T-helper 17 cell (primary cell): Measurements from ENCODE around the gene RPL27. TPM values are rescaled to one million over a fixed set of nuclear protein-coding genes. Genes with fewer than 3 reads are reported as not detected.
"Not testable (repeated sequence)": the region's sequence is repeated elsewhere in the genome, so short reads cannot be mapped to it uniquely, and the experiment has no call there.

Experiments
- ATAC-seq: fragments of 150-1000 bp; cut with Tn5 transposase; 2 replicates; pipeline ENCODE4 v1.10.0; 2021; ENCODE audit warnings: mild to moderate bottlenecking, moderate library complexity
- DNase-seq, 3 donors: peaks; one replicate each; pipeline versions ENCODE4 v3.0.0 to v3.0.0-alpha.2; 2020 to 2021
- H3K9me3 ChIP-seq: one replicate; pipeline ENCODE4 v1.7.0; 2013; ENCODE audit warnings: low read length, mild to moderate bottlenecking; ENCODE audit not compliant: control insufficient read depth, poor library complexity, severe bottlenecking
- H3K27ac Mint-ChIP-seq: one replicate; pipeline ENCODE4 v1.8.0; 2022; ENCODE audit warnings: mild to moderate bottlenecking, moderate library complexity, mixed read lengths
- H3K27me3 Mint-ChIP-seq: one replicate; pipeline ENCODE4 v1.8.0; 2022; ENCODE audit warnings: mixed read lengths
- H3K36me3 Mint-ChIP-seq: one replicate; pipeline ENCODE4 v1.8.0; 2022; ENCODE audit warnings: low read depth, mixed read lengths
- H3K4me1 Mint-ChIP-seq: one replicate; pipeline ENCODE4 v1.8.0; 2022; ENCODE audit warnings: mild to moderate bottlenecking, mixed read lengths
- H3K4me3 Mint-ChIP-seq: one replicate; pipeline ENCODE4 v1.8.0; 2022; ENCODE audit warnings: mild to moderate bottlenecking, moderate library complexity, mixed read lengths
- total RNA-seq, 4 donors: library from RNA in 2 of 4; stranded (reverse) in 2 of 4; gene quantifications; one replicate each; pipeline ENCODE4 v1.2.3 and lab custom pipeline; 2022 to 2026

The RPL27 gene
- total RNA-seq, result 1,000 to 10,000 TPM; 1,342 to 1,395 TPM
- total RNA-seq (lab: John Stamatoyannopoulos, UW), result 603 to 840 reads per million in 2 donors

GRCh38 chr17:42997984-42998938 lies at the start of gene RPL27:
Gene RPL27 (plus strand): TSS chr17:42998419. CDS start chr17:42998751, 332 bp downstream.
- H3K9me3 ChIP-seq, result no peaks in the 10 kb centered on the region
- peak; percentile 96 for ATAC-seq
- no peaks in the 10 kb centered on the region for H3K36me3 Mint-ChIP-seq
- peaks cover 19% of the 10 kb centered on the region for H3K4me1 Mint-ChIP-seq
- peak within 1 kb of the TSS; percentile 93 for H3K4me3 Mint-ChIP-seq
- peak within 1 kb of the TSS; percentile 99 for H3K27ac Mint-ChIP-seq
- no peaks in the 10 kb centered on the region for H3K27me3 Mint-ChIP-seq
- DNase-seq, result peak; percentile 84 to 94 (median 94)

GRCh38 chr17:42950044-42950783 lies 48.0 kb upstream of the RPL27 start:
- H3K27ac Mint-ChIP-seq, result peak overlapping the region; percentile 76
- peaks cover 5% of the 10 kb centered on the region for H3K4me1 Mint-ChIP-seq
- DNase-seq, result no peak
- ATAC-seq, result no peak
- H3K27me3 Mint-ChIP-seq, result no peaks in the 10 kb centered on the region
- H3K4me3 Mint-ChIP-seq, result no peak overlapping the region
- H3K36me3 Mint-ChIP-seq, result peaks cover 10% of the 10 kb centered on the region
- no peaks in the 10 kb centered on the region for H3K9me3 ChIP-seq

- Mint-ChIP-seq H3K4me1 (peaks cover 8% of the 10 kb centered on the region), H3K36me3 (peaks cover 15% of the 10 kb centered on the region), H3K27ac (no peak overlapping the region), H3K4me3 (no peak overlapping the region), H3K27me3 (no peaks in the 10 kb centered on the region)
- ATAC-seq (no peak), DNase-seq (no peak)
- H3K9me3 ChIP-seq, result no peaks in the 10 kb centered on the region
Measured at GRCh38 chr17:42953669-42954068, 44.5 kb upstream of the RPL27 start.

- peak within 1 kb of the TSS; percentile 87 for H3K27ac Mint-ChIP-seq
- ATAC-seq (peak; percentile 98), DNase-seq (peak; percentile 75 to 84 (median 82))
- peak within 1 kb of the TSS; percentile 90 for H3K4me3 Mint-ChIP-seq
- H3K27me3 Mint-ChIP-seq, result no peaks in the 10 kb centered on the region
- H3K9me3 ChIP-seq, result no peaks in the 10 kb centered on the region
- peaks cover 4% of the 10 kb centered on the region for H3K36me3 Mint-ChIP-seq
- peaks cover 14% of the 10 kb centered on the region for H3K4me1 Mint-ChIP-seq
Measured at GRCh38 chr17:42964161-42964932, 33.9 kb upstream of the RPL27 start, which contains the start of gene AARSD1. Gene AARSD1 (minus strand): TSS chr17:42964454. CDS start chr17:42964440, 14 bp downstream.

GRCh38 chr17:42967925-42968324 lies 30.3 kb upstream of the RPL27 start:
- no peaks in the 10 kb centered on the region for H3K9me3 ChIP-seq
- ATAC-seq, result no peak
- peaks cover 2% of the 10 kb centered on the region for H3K36me3 Mint-ChIP-seq
- no peak overlapping the region for H3K4me3 Mint-ChIP-seq
- DNase-seq, result no peak
- H3K4me1 Mint-ChIP-seq, result peaks cover 14% of the 10 kb centered on the region
- no peaks in the 10 kb centered on the region for H3K27me3 Mint-ChIP-seq
- H3K27ac Mint-ChIP-seq, result no peak overlapping the region

- Mint-ChIP-seq H3K27ac (no peak overlapping the region), H3K4me1 (peaks cover 9% of the 10 kb centered on the region), H3K36me3 (peaks cover 2% of the 10 kb centered on the region), H3K4me3 (no peak overlapping the region), H3K27me3 (no peaks in the 10 kb centered on the region)
- DNase-seq (no peak), ATAC-seq (no peak)
- no peaks in the 10 kb centered on the region for H3K9me3 ChIP-seq
Measured at GRCh38 chr17:42969001-42969581, 29.1 kb upstream of the RPL27 start.

- Mint-ChIP-seq H3K27me3 (no peaks in the 10 kb centered on the region), H3K4me1 (peaks cover 3% of the 10 kb centered on the region), H3K27ac (no peak overlapping the region), H3K4me3 (no peak overlapping the region), H3K36me3 (no peaks in the 10 kb centered on the region)
- DNase-seq (no peak), ATAC-seq (no peak)
- no peaks in the 10 kb centered on the region for H3K9me3 ChIP-seq
Measured at GRCh38 chr17:42971589-42971988, 26.6 kb upstream of the RPL27 start.

GRCh38 chr17:42973323-42973722 lies 24.9 kb upstream of the RPL27 start:
- not testable (repeated sequence) for H3K36me3 Mint-ChIP-seq, H3K4me3 Mint-ChIP-seq, ATAC-seq, H3K4me1 Mint-ChIP-seq, H3K27ac Mint-ChIP-seq, H3K9me3 ChIP-seq, H3K27me3 Mint-ChIP-seq, DNase-seq

GRCh38 chr17:42975265-42975664 lies 23.0 kb upstream of the RPL27 start:
- DNase-seq, result no peak
- no peaks in the 10 kb centered on the region for H3K9me3 ChIP-seq
- no peak for ATAC-seq
- Mint-ChIP-seq H3K4me1 (peaks cover 11% of the 10 kb centered on the region), H3K4me3 (no peak overlapping the region), H3K27ac (no peak overlapping the region), H3K36me3 (no peaks in the 10 kb centered on the region), H3K27me3 (no peaks in the 10 kb centered on the region)

GRCh38 chr17:42975701-42976100 lies 22.5 kb upstream of the RPL27 start:
- DNase-seq, H3K36me3 Mint-ChIP-seq, H3K9me3 ChIP-seq, H3K27me3 Mint-ChIP-seq, H3K4me3 Mint-ChIP-seq, ATAC-seq: not testable (repeated sequence)
- peak overlapping the region; percentile 27 for H3K27ac Mint-ChIP-seq
- peaks cover 13% of the 10 kb centered on the region for H3K4me1 Mint-ChIP-seq

GRCh38 chr17:42979511-42980273 lies 18.5 kb upstream of the RPL27 start, which contains the start of gene PTGES3L:
Gene PTGES3L (minus strand): TSS chr17:42980080. CDS start chr17:42980053, 27 bp downstream.
- no peaks in the 10 kb centered on the region for H3K27me3 Mint-ChIP-seq
- no peaks in the 10 kb centered on the region for H3K36me3 Mint-ChIP-seq
- DNase-seq (peak in 1 of 3 donors; percentile 10), ATAC-seq (peak; percentile 34)
- no peaks in the 10 kb centered on the region for H3K9me3 ChIP-seq
- peak within 1 kb of the TSS; percentile 99 for H3K4me3 Mint-ChIP-seq
- peaks cover 23% of the 10 kb centered on the region for H3K4me1 Mint-ChIP-seq
- H3K27ac Mint-ChIP-seq, result peak within 1 kb of the TSS; percentile 93
